Keratinocyte (primary cell): ENCODE data around the gene FXYD5.

Experiments used
- EZH2 ChIP-seq: IDR thresholded peaks from one replicate; pipeline ENCODE4 v1.6.1; 2012; ENCODE audit warnings: inconsistent platforms, mild to moderate bottlenecking, low read length, moderate library complexity
- TF ChIP-seq, protein P1 (sequence below), 3 experiments: IDR thresholded peaks in 1 of 3; conservative IDR thresholded peaks in 1 of 3; optimal IDR thresholded peaks in 1 of 3; 2 replicates in 2 of 3; 3 replicates in 1 of 3; pipeline versions ENCODE3 to v1.5.1; 2011; ENCODE audit warnings: low read length in 3 of 3, mild to moderate bottlenecking in 3 of 3, moderate library complexity in 2 of 3, control low read depth in 1 of 3, inconsistent platforms in 1 of 3; ENCODE audit not compliant: insufficient read depth in 2 of 3; ENCODE audit errors: extremely low read depth in 1 of 3

- TF ChIP-seq, protein P1, sequence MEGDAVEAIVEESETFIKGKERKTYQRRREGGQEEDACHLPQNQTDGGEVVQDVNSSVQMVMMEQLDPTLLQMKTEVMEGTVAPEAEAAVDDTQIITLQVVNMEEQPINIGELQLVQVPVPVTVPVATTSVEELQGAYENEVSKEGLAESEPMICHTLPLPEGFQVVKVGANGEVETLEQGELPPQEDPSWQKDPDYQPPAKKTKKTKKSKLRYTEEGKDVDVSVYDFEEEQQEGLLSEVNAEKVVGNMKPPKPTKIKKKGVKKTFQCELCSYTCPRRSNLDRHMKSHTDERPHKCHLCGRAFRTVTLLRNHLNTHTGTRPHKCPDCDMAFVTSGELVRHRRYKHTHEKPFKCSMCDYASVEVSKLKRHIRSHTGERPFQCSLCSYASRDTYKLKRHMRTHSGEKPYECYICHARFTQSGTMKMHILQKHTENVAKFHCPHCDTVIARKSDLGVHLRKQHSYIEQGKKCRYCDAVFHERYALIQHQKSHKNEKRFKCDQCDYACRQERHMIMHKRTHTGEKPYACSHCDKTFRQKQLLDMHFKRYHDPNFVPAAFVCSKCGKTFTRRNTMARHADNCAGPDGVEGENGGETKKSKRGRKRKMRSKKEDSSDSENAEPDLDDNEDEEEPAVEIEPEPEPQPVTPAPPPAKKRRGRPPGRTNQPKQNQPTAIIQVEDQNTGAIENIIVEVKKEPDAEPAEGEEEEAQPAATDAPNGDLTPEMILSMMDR (optimal IDR thresholded peaks at IDR 0.05 in 1 of 3, IDR thresholded peaks at IDR 0.05 in 1 of 3, conservative IDR thresholded peaks at IDR 0.05 in 1 of 3; ENCODE audit: extremely low read depth in 1 of 3, insufficient read depth in 2 of 3, low read length in 3 of 3): no peak
- TF ChIP-seq EZH2: no peak
These were observed 29.2 kb upstream of the FXYD5 start for GRCh38 chr19:35125270-35125717.
